H9 (cell line): ENCODE data around the gene FANCG. TPM values are rescaled to one million over a fixed set of nuclear protein-coding genes. Genes with fewer than 3 reads are reported as not detected.

Source experiments
- DNase-seq: peaks from one replicate; pipeline ENCODE4 v3.0.0-alpha.2; 2017
- H2AFZ ChIP-seq: one replicate; pipeline ENCODE4 v1.6.1; 2013; ENCODE audit warnings: mild to moderate bottlenecking, low read length, control low read depth, moderate library complexity
- H2AK5ac ChIP-seq: 2 replicates; pipeline ENCODE4 v1.6.1; 2013; ENCODE audit warnings: low read length, control low read depth, mixed read lengths; ENCODE audit not compliant: insufficient read length
- H2BK120ac ChIP-seq: one replicate; pipeline ENCODE4 v1.6.1; 2013; ENCODE audit warnings: low read depth, mild to moderate bottlenecking, low read length, control low read depth, inconsistent platforms; ENCODE audit not compliant: poor library complexity, severe bottlenecking
- H2BK12ac ChIP-seq: 2 replicates; pipeline ENCODE4 v1.6.1; 2013; ENCODE audit warnings: low read length, control low read depth, mixed read lengths, low read depth; ENCODE audit not compliant: insufficient read length
- H2BK15ac ChIP-seq: 2 replicates; pipeline ENCODE4 v1.6.1; 2013; ENCODE audit warnings: low read depth, low read length, control low read depth
- H2BK20ac ChIP-seq: one replicate; pipeline ENCODE4 v1.6.1; 2013; ENCODE audit warnings: low read depth, mild to moderate bottlenecking, low read length, control low read depth, inconsistent platforms; ENCODE audit not compliant: poor library complexity, severe bottlenecking
- H2BK5ac ChIP-seq: 2 replicates; pipeline ENCODE4 v1.6.1; 2013; ENCODE audit warnings: low read length, control low read depth, mixed read lengths; ENCODE audit not compliant: insufficient read length
- H3K14ac ChIP-seq: 2 replicates; pipeline ENCODE4 v1.6.1; 2013; ENCODE audit warnings: low read length, control low read depth; ENCODE audit not compliant: insufficient read depth
- H3K18ac ChIP-seq: 2 replicates; pipeline ENCODE4 v1.6.1; 2013; ENCODE audit warnings: low read depth, mild to moderate bottlenecking, mixed read lengths, low read length, control low read depth; ENCODE audit not compliant: insufficient read length
- H3K23ac ChIP-seq: 2 replicates; pipeline ENCODE4 v1.6.1; 2013; ENCODE audit warnings: low read length, control low read depth, mixed read lengths, low read depth; ENCODE audit not compliant: insufficient read length
- H3K23me2 ChIP-seq: 2 replicates; pipeline ENCODE4 v1.6.1; 2013; ENCODE audit warnings: low read depth, mild to moderate bottlenecking, mixed read lengths, low read length, control low read depth; ENCODE audit not compliant: insufficient read length, poor library complexity, severe bottlenecking
- H3K27ac ChIP-seq: 2 replicates; pipeline ENCODE4 v1.5.1; 2013; ENCODE audit warnings: low read length, control low read depth, mixed read lengths, low read depth; ENCODE audit not compliant: insufficient read length
- H3K27me3 ChIP-seq: 2 replicates; pipeline ENCODE4 v1.6.1; 2013; ENCODE audit warnings: low read length, control low read depth, inconsistent platforms; ENCODE audit not compliant: insufficient read depth
- H3K4ac ChIP-seq: 2 replicates; pipeline ENCODE4 v1.6.1; 2013; ENCODE audit warnings: low read depth, mild to moderate bottlenecking, control low read depth, inconsistent platforms, low read length, moderate library complexity
- H3K4me1 ChIP-seq: 2 replicates; pipeline ENCODE4 v1.6.1; 2013; ENCODE audit warnings: low read length, control low read depth, inconsistent platforms; ENCODE audit not compliant: insufficient read depth
- H3K4me2 ChIP-seq: 2 replicates; pipeline ENCODE4 v1.6.1; 2013; ENCODE audit warnings: low read length, control low read depth, mixed read lengths; ENCODE audit not compliant: insufficient read length, insufficient read depth
- H3K56ac ChIP-seq: 2 replicates; pipeline ENCODE4 v1.6.1; 2013; ENCODE audit warnings: low read depth, mild to moderate bottlenecking, mixed read lengths, low read length, control low read depth; ENCODE audit not compliant: insufficient read length
- H3K79me1 ChIP-seq: 2 replicates; pipeline ENCODE4 v1.6.1; 2013; ENCODE audit warnings: low read depth, mild to moderate bottlenecking, moderate library complexity, low read length, control low read depth, inconsistent platforms; ENCODE audit not compliant: insufficient read depth, poor library complexity, severe bottlenecking
- H3K79me2 ChIP-seq: 2 replicates; pipeline ENCODE4 v1.6.1; 2013; ENCODE audit warnings: low read length, control low read depth, inconsistent platforms; ENCODE audit not compliant: insufficient read depth
- H3K9ac ChIP-seq: 2 replicates; pipeline ENCODE4 v1.6.1; 2013; ENCODE audit warnings: low read length, control low read depth, mixed read lengths; ENCODE audit not compliant: insufficient read length; ENCODE audit errors: extremely low read depth
- H3K9me3 ChIP-seq: one replicate; pipeline ENCODE4 v1.6.1; 2013; ENCODE audit warnings: low read depth, low read length, inconsistent platforms; ENCODE audit not compliant: control insufficient read depth
- H3T11ph ChIP-seq: one replicate; pipeline ENCODE4 v1.6.1; 2013; ENCODE audit warnings: mild to moderate bottlenecking, low read length, control low read depth, inconsistent platforms
- H4K20me1 ChIP-seq: one replicate; pipeline ENCODE4 v1.6.1; 2013; ENCODE audit not compliant: control insufficient read depth, insufficient read length, insufficient read depth
- H4K5ac ChIP-seq: 2 replicates; pipeline ENCODE4 v1.6.1; 2013; ENCODE audit warnings: low read depth, mild to moderate bottlenecking, mixed read lengths, low read length, control low read depth; ENCODE audit not compliant: insufficient read length
- H4K8ac ChIP-seq: replicated peaks from 2 replicates; pipeline ENCODE4 v1.6.1; 2013; ENCODE audit warnings: low read length, control low read depth, mixed read lengths, low read depth; ENCODE audit not compliant: insufficient read length
- H4K91ac ChIP-seq: 2 replicates; pipeline ENCODE4 v1.6.1; 2013; ENCODE audit warnings: low read depth, mild to moderate bottlenecking, moderate library complexity, mixed read lengths, low read length, control low read depth; ENCODE audit not compliant: insufficient read length
- H3K27ac Mint-ChIP-seq, 3 experiments: 2 replicates in 2 of 3; 3 replicates in 1 of 3; pipeline ENCODE4 v1.8.0; 2020 to 2021; ENCODE audit warnings: mixed read lengths in 3 of 3, mild to moderate bottlenecking in 1 of 3, moderate library complexity in 1 of 3
- H3K27me3 Mint-ChIP-seq: 2 replicates; pipeline ENCODE4 v1.8.0; 2021; ENCODE audit warnings: low read depth, mild to moderate bottlenecking, moderate library complexity, mixed read lengths
- H3K36me3 Mint-ChIP-seq, 3 experiments: 2 replicates in 2 of 3; 3 replicates in 1 of 3; pipeline ENCODE4 v1.8.0; 2020 to 2021; ENCODE audit warnings: low read depth in 3 of 3, mixed read lengths in 3 of 3; ENCODE audit not compliant: insufficient read depth in 1 of 3
- H3K4me1 Mint-ChIP-seq, 2 experiments: 2 replicates each; pipeline ENCODE4 v1.8.0; 2020; ENCODE audit warnings: mixed read lengths in 2 of 2
- H3K4me3 Mint-ChIP-seq, 2 experiments: 2 replicates in 1 of 2; 3 replicates in 1 of 2; pipeline ENCODE4 v1.8.0; 2020 to 2021; ENCODE audit warnings: mild to moderate bottlenecking in 2 of 2, mixed read lengths in 2 of 2, moderate library complexity in 1 of 2
- H3K9me3 Mint-ChIP-seq, 2 experiments: 2 replicates in 1 of 2; 3 replicates in 1 of 2; pipeline ENCODE4 v1.8.0; 2020; ENCODE audit warnings: mild to moderate bottlenecking in 2 of 2, mixed read lengths in 2 of 2, moderate library complexity in 1 of 2
- WGBS: extraction: QIAGEN DNeasy Blood & Tissue Kit; methylation state at CpG from one replicate; pipeline ENCODE4 v1.1.7; 2013; ENCODE audit warnings: missing lambda C conversion rate, low lambda C conversion rate, mixed read lengths; ENCODE audit not compliant: insufficient read length; ENCODE audit errors: extremely low coverage; 5-methylcytosine and 5-hydroxymethylcytosine counted together
- total RNA-seq: library from RNA; stranded (reverse); gene quantifications from 2 replicates; pipeline ENCODE4 v1.2.1, GENCODE V29; 2021
- TF ChIP-seq, protein P1 (sequence below): fragments of 200-600 bp; sonication (generic); conservative IDR thresholded peaks from 3 replicates; pipeline ENCODE4 v1.8.0; 2021; ENCODE audit warnings: antibody characterized with exemption, mild to moderate bottlenecking

Gene FANCG
- total RNA-seq, 1 experiment from 2014 or later, result 86.9 TPM

GRCh38 chr9:35105126-35105525, 25.4 kb upstream of the FANCG start:
- peaks cover 15 to 19% of the 10 kb centered on the region in 2 experiments for H3K4me1 Mint-ChIP-seq
- TF ChIP-seq, protein P1, sequence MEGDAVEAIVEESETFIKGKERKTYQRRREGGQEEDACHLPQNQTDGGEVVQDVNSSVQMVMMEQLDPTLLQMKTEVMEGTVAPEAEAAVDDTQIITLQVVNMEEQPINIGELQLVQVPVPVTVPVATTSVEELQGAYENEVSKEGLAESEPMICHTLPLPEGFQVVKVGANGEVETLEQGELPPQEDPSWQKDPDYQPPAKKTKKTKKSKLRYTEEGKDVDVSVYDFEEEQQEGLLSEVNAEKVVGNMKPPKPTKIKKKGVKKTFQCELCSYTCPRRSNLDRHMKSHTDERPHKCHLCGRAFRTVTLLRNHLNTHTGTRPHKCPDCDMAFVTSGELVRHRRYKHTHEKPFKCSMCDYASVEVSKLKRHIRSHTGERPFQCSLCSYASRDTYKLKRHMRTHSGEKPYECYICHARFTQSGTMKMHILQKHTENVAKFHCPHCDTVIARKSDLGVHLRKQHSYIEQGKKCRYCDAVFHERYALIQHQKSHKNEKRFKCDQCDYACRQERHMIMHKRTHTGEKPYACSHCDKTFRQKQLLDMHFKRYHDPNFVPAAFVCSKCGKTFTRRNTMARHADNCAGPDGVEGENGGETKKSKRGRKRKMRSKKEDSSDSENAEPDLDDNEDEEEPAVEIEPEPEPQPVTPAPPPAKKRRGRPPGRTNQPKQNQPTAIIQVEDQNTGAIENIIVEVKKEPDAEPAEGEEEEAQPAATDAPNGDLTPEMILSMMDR, result no peak
- no peak overlapping the region for H3T11ph ChIP-seq
- H3K79me2 ChIP-seq, result peaks cover 5% of the 10 kb centered on the region; the same call in 1 of the 2 replicates
- no peaks in the 10 kb centered on the region for H3K4me1 ChIP-seq
- H3K18ac ChIP-seq, result no peak overlapping the region
- H3K23ac ChIP-seq, result no peak overlapping the region
- H3K4me3 Mint-ChIP-seq, result peak overlapping the region in 1 of 2 experiments; percentile 36; a peak in 1 of 5 replicates
- no peak overlapping the region for H3K4me2 ChIP-seq
- H2AFZ ChIP-seq, result no peak overlapping the region
- no CpG with 5 or more reads among the region's 12 CpGs for WGBS
- H3K4ac ChIP-seq, result no peak overlapping the region
- H2BK120ac ChIP-seq, result no peak overlapping the region
- H4K91ac ChIP-seq, result no peak overlapping the region
- no peaks in the 10 kb centered on the region for H3K27me3 ChIP-seq
- no peak overlapping the region for H2BK5ac ChIP-seq
- H3K27ac Mint-ChIP-seq, result no peak overlapping the region
- H2BK15ac ChIP-seq, result no peak overlapping the region
- no peak overlapping the region for H2BK12ac ChIP-seq
- no peak overlapping the region for H4K5ac ChIP-seq
- no peak overlapping the region for H3K14ac ChIP-seq
- H3K9ac ChIP-seq, result no peak overlapping the region
- H3K9me3 ChIP-seq, result no peaks in the 10 kb centered on the region
- H4K8ac ChIP-seq, result no peak overlapping the region
- no peak overlapping the region for H3K27ac ChIP-seq
- no peaks in the 10 kb centered on the region for H3K27me3 Mint-ChIP-seq
- DNase-seq, result no peak
- peaks cover 9% of the 10 kb centered on the region for H3K79me1 ChIP-seq
- H3K23me2 ChIP-seq, result peaks cover 10% of the 10 kb centered on the region
- no peak overlapping the region for H2BK20ac ChIP-seq
- no peak overlapping the region for H3K56ac ChIP-seq
- no peaks in the 10 kb centered on the region; a peak in 1 of 5 replicates for H3K9me3 Mint-ChIP-seq
- H3K36me3 Mint-ChIP-seq, result peaks cover 16 to 39% (median 34%) of the 10 kb centered on the region in 3 experiments
- no peak overlapping the region for H2AK5ac ChIP-seq
- H4K20me1 ChIP-seq, result no peaks in the 10 kb centered on the region
